Spinal cord (tissue), 10 donors: ENCODE results near the gene SIX3. TPM values are rescaled to one million over a fixed set of nuclear protein-coding genes. Genes with fewer than 3 reads are reported as not detected.

Source experiments
- DNase-seq, 6 donors: peaks; one replicate each; pipeline versions ENCODE4 v3.0.0 to v3.0.0-alpha.2; 2013 to 2015; ENCODE audit warnings: low spot score in 6 of 6, low read depth in 4 of 6
- H3K27ac ChIP-seq: one replicate; pipeline ENCODE4 v1.5.1; 2013; ENCODE audit warnings: low read depth, low read length, control low read depth
- H3K27me3 ChIP-seq: one replicate; pipeline ENCODE4 v1.6.1; 2013; ENCODE audit warnings: low read length; ENCODE audit not compliant: control insufficient read depth, insufficient read depth
- H3K36me3 ChIP-seq: one replicate; pipeline ENCODE4 v1.6.1; 2013; ENCODE audit warnings: low read length; ENCODE audit not compliant: control insufficient read depth, insufficient read depth
- H3K4me1 ChIP-seq: one replicate; pipeline ENCODE4 v1.6.1; 2013; ENCODE audit warnings: low read length; ENCODE audit not compliant: control insufficient read depth, insufficient read depth
- H3K4me3 ChIP-seq: one replicate; pipeline ENCODE4 v1.5.1; 2013; ENCODE audit warnings: low read depth, low read length, control low read depth
- H3K9me3 ChIP-seq: one replicate; pipeline ENCODE4 v1.6.1; 2013; ENCODE audit warnings: low read length; ENCODE audit not compliant: control insufficient read depth, insufficient read depth
- WGBS: methylation state at CpG from one replicate; pipeline ENCODE4 v1.1.5; 2013; ENCODE audit warnings: missing lambda C conversion rate; ENCODE audit not compliant: insufficient coverage; 5-methylcytosine and 5-hydroxymethylcytosine counted together
- polyA plus RNA-seq, 2 donors: library from polyadenylated mRNA; unstranded; fragments of 120-200 nt; gene quantifications; one replicate each; pipeline ENCODE4 v1.2.1, GENCODE V29; 2013; ENCODE audit not compliant: insufficient read length in 2 of 2
- total RNA-seq, 2 donors: library from RNA; depleted of rRNA in 1 of 2; stranded (reverse); fragments of 120-200 nt in 1 of 2; fragments of >200 nt in 1 of 2; gene quantifications; one replicate each; pipeline versions ENCODE4 v1.2.3 to v1.2.4, GENCODE V29; 2013 to 2014
- donor health status: healthy.

SIX3 gene
- total and polyA plus RNA-seq, 4 donors = 0.28 TPM; not detected in 3

- no peaks in the 10 kb centered on the region for H3K9me3 ChIP-seq
- no peak for DNase-seq
- H3K27ac ChIP-seq = no peak overlapping the region
- H3K27me3 ChIP-seq = peaks cover 3% of the 10 kb centered on the region
- no peaks in the 10 kb centered on the region for H3K36me3 ChIP-seq
- H3K4me3 ChIP-seq = no peak overlapping the region
- H3K4me1 ChIP-seq = no peaks in the 10 kb centered on the region
Measured at GRCh38 chr2:44916291-44916690, 25.2 kb upstream of the SIX3 start.

DNA sequence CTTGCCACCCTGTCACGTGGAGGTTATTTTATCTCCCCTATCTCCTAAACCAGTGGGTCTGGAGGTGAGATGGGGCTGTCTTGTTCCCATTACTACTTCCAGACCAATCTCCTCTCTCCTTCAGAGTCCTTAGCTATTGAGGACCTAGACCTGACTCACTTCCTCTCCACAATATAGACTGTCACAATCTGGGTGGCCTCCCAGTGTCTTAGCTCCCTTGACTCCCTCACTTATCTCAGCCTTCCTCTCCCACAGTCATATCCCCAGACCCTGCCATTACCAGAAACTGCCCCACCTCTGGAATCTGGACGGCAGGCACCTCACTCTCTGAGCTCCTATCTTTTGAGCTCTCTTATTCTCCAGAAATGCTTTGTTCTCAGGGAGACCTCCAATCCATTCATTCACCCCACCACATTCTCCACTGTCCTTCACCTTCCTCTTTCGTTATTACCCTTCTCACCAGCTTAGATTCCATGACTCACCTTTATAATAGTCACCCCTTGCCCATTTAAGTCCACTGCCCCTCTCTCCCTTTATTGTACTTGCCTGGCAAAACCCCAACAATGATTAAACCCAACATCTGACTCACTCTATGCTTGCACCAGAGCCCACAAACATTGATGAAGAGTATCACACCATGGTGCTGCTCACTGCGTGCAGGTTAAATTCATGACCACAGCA lies 23.3 kb upstream of the SIX3 start:
- Histone ChIP-seq H3K9me3 (no peaks in the 10 kb centered on the region), H3K36me3 (no peaks in the 10 kb centered on the region), H3K4me1 (no peaks in the 10 kb centered on the region), H3K27ac (no peak overlapping the region), H3K4me3 (no peak overlapping the region), H3K27me3 (peaks cover 20% of the 10 kb centered on the region)
- 83% methylated on average over 3 of the region's 4 CpGs for WGBS
- no peak for DNase-seq

DNA sequence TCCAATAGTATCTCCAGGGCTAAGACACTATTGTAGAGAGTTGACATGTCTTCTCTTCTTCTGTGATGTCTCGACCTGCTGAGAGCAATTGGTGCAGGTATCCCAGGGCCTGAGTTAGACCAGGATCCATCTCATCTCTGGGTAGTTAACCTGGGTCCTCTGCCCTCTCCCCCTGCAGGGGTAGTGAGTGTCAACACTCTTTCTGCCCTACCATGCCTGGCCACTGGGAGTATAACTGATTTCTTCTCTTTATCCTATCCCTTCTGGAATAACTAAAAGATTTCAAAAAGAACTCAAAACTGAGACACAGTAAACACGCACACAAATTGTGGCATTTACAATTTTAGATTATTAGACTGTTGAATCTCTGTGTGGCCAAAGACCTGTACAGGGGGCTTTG lies 20.8 kb upstream of the SIX3 start:
- Histone ChIP-seq H3K27ac (no peak overlapping the region), H3K4me3 (no peak overlapping the region), H3K36me3 (no peaks in the 10 kb centered on the region), H3K4me1 (no peaks in the 10 kb centered on the region), H3K27me3 (peaks cover 44% of the 10 kb centered on the region), H3K9me3 (no peaks in the 10 kb centered on the region)
- WGBS = no CpG with 5 or more reads among the region's 2 CpGs
- DNase-seq = no peak

- no peak overlapping the region for H3K27ac ChIP-seq
- no peaks in the 10 kb centered on the region for H3K9me3 ChIP-seq
- 83% methylated on average over 2 of the region's 6 CpGs for WGBS
- no peaks in the 10 kb centered on the region for H3K36me3 ChIP-seq
- DNase-seq = no peak
- no peak overlapping the region for H3K4me3 ChIP-seq
- H3K4me1 ChIP-seq = peaks cover under 1% of the 10 kb centered on the region
- peaks cover 63% of the 10 kb centered on the region for H3K27me3 ChIP-seq
Measured at GRCh38 chr2:44922776-44923175, 18.7 kb upstream of the SIX3 start.

- Histone ChIP-seq H3K27me3 (peaks cover 88% of the 10 kb centered on the region), H3K4me1 (peaks cover 15% of the 10 kb centered on the region), H3K4me3 (no peak overlapping the region), H3K27ac (no peak overlapping the region), H3K36me3 (no peaks in the 10 kb centered on the region), H3K9me3 (no peaks in the 10 kb centered on the region)
- WGBS = 10% methylated on average over 2 of the region's 4 CpGs
- no peak for DNase-seq
Measured at GRCh38 chr2:44925561-44926136, 15.9 kb upstream of the SIX3 start.

DNA sequence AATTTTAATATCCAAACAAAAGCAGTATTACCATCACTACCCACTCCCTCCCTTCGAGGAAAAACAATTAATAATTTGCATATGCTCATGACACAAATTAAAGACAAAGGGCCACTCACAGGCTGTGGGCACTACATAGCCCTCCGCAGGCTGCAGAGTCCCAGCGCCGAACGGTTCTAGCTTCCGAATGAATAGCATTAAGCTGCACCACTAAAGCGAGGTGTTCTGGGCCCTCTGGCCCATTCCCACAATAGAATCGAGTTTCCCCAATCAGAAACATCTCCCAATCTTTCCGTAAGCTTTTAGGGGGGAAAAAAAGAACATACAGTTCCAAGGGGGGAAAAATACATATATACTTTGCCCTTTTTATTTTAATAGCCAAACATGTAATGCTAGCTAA lies 14.5 kb upstream of the SIX3 start:
- DNase-seq = no peak
- H3K4me3 ChIP-seq = no peak overlapping the region
- H3K4me1 ChIP-seq = peaks cover 15% of the 10 kb centered on the region
- no peak overlapping the region for H3K27ac ChIP-seq
- no peaks in the 10 kb centered on the region for H3K9me3 ChIP-seq
- H3K36me3 ChIP-seq = no peaks in the 10 kb centered on the region
- peaks cover 95% of the 10 kb centered on the region for H3K27me3 ChIP-seq
- WGBS = 3% methylated on average over 6 of the region's 9 CpGs

DNA sequence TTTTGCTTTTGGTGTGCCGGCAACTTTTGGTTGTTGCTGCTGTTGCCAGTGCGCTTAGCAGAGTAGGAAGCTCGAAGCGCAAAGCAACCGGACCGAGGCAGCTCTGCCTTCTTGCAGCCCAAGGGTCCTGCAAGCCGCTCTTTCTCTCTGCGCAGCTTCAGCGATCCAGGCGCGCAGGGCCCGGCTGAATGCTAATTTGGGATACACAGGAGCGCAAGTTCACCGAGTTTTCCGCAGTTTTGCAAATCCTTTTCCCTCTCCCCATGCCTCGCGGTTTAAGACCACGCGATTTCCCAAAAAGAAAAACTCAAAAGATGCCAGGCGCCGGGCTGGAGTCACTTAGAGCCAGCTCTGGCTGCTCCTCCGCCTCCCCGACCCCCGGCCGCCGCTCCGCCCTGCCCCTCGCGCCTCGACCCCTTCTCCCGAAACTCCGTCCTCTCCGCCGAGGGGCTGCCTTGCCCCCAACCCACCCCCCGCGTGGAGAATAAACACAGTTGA lies 13.5 kb upstream of the SIX3 start:
- H3K4me3 ChIP-seq = no peak overlapping the region
- no peak for DNase-seq
- no peaks in the 10 kb centered on the region for H3K9me3 ChIP-seq
- H3K27ac ChIP-seq = no peak overlapping the region
- H3K4me1 ChIP-seq = peaks cover 21% of the 10 kb centered on the region
- peaks cover 96% of the 10 kb centered on the region for H3K27me3 ChIP-seq
- under 1% methylated on average over 34 of the region's 36 CpGs for WGBS
- H3K36me3 ChIP-seq = no peaks in the 10 kb centered on the region

- peaks cover 22% of the 10 kb centered on the region for H3K4me1 ChIP-seq
- H3K4me3 ChIP-seq = no peak overlapping the region
- DNase-seq = no peak
- no peaks in the 10 kb centered on the region for H3K9me3 ChIP-seq
- H3K36me3 ChIP-seq = no peaks in the 10 kb centered on the region
- peaks cover 96% of the 10 kb centered on the region for H3K27me3 ChIP-seq
- no peak overlapping the region for H3K27ac ChIP-seq
- under 1% methylated on average over 62 of the region's 62 CpGs for WGBS
Measured at GRCh38 chr2:44928483-44929158, 12.9 kb upstream of the SIX3 start.

- WGBS = under 1% methylated on average over 66 of the region's 66 CpGs
- Histone ChIP-seq H3K4me1 (peaks cover 27% of the 10 kb centered on the region), H3K9me3 (no peaks in the 10 kb centered on the region), H3K36me3 (no peaks in the 10 kb centered on the region), H3K27me3 (peaks cover 96% of the 10 kb centered on the region), H3K4me3 (no peak overlapping the region), H3K27ac (no peak overlapping the region)
- no peak for DNase-seq
Measured at GRCh38 chr2:44929159-44929734, 12.3 kb upstream of the SIX3 start.
